ENCODE results near the gene HORMAD1. TPM values are rescaled to one million over a fixed set of nuclear protein-coding genes. Genes with fewer than 3 reads are reported as not detected.

The HORMAD1 gene
- polyA plus RNA-seq, 1 of the 3 experiments (the other 2 are of a cell fraction), result not detected

DNA sequence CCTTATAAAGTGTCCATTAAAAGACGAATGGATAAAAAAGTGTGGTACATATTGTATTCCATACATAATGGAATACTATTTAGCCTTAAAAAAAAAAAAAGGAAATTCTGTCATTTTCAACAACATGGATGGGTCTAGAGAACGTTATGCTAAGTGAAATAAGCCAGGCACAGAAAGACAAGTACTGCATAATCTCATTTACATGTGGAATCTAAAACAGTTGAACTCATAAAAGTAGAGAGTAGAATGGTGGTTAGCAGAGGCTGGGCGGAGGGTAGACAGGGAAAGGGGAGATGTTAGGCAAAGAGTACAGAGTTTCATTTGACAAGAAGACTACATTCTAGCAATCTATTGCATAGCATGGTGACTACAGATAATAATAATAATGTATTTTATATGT, 42.3 kb upstream of the HORMAD1 start:
- no peaks in the 10 kb centered on the region for H3K9me3 ChIP-seq
- no peak for DNase-seq
- no peak overlapping the region for H3K27ac ChIP-seq (ENCODE audit: low read depth in 2 of 2, low read length in 1 of 2)
- ChIA-PET POLR2A (no interaction called here), CTCF (no interaction called here)
- H3K27me3 ChIP-seq (ENCODE audit: insufficient read depth), result no peaks in the 10 kb centered on the region
- H3K9ac ChIP-seq, result no peak overlapping the region
- H3K9me2 ChIP-seq, result no peaks in the 10 kb centered on the region
- no peaks in the 10 kb centered on the region for H3K36me3 ChIP-seq (replicated peaks in 1 of 2; ENCODE audit: control insufficient read depth in 1 of 2, insufficient read depth in 2 of 2, low read length in 1 of 2)
- peaks cover 4% of the 10 kb centered on the region for H3F3A ChIP-seq (replicated peaks; ENCODE audit: insufficient read depth)
- peaks cover 0 to 5% of the 10 kb centered on the region in 2 experiments; a peak in 2 of 4 replicates for H3K4me1 ChIP-seq (ENCODE audit: control insufficient read depth in 1 of 2, insufficient read depth in 2 of 2, low read depth in 1 of 2, low read length in 1 of 2)
- no peak for TF ChIP-seq SIN3A (IDR thresholded peaks at IDR 0.05; ENCODE audit: borderline replicate concordance, low read depth, low read length)
- TF ChIP-seq ELF1 (IDR thresholded peaks at IDR 0.05), result no peak
- TF ChIP-seq FOXJ3 (CRISPR knock-in tag; IDR thresholded peaks at IDR 0.05), result no peak
- no peak for TF ChIP-seq RXRA (IDR thresholded peaks at IDR 0.05; ENCODE audit: borderline replicate concordance, low read depth)
- TF ChIP-seq TCF12 (IDR thresholded peaks at IDR 0.05), result no peak
- TF ChIP-seq, protein P1, sequence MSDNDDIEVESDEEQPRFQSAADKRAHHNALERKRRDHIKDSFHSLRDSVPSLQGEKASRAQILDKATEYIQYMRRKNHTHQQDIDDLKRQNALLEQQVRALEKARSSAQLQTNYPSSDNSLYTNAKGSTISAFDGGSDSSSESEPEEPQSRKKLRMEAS (IDR thresholded peaks at IDR 0.05; ENCODE audit: low read depth), result no peak
- no peak for TF ChIP-seq MEF2A (IDR thresholded peaks at IDR 0.05; ENCODE audit: borderline replicate concordance, low read depth)
- TF ChIP-seq, protein P2, sequence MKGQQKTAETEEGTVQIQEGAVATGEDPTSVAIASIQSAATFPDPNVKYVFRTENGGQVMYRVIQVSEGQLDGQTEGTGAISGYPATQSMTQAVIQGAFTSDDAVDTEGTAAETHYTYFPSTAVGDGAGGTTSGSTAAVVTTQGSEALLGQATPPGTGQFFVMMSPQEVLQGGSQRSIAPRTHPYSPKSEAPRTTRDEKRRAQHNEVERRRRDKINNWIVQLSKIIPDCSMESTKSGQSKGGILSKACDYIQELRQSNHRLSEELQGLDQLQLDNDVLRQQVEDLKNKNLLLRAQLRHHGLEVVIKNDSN (IDR thresholded peaks at IDR 0.05; ENCODE audit: borderline replicate concordance, low read depth), result no peak
- no peak for TF ChIP-seq YY1 (IDR thresholded peaks at IDR 0.05; ENCODE audit: low read depth)
- no peak for TF ChIP-seq EP300 (IDR thresholded peaks at IDR 0.05; ENCODE audit: borderline replicate concordance in 1 of 2, low read depth in 1 of 2, low read length in 1 of 2)
- TF ChIP-seq GABPA (IDR thresholded peaks at IDR 0.05; ENCODE audit: low read depth), result no peak
- TF ChIP-seq, protein P3, sequence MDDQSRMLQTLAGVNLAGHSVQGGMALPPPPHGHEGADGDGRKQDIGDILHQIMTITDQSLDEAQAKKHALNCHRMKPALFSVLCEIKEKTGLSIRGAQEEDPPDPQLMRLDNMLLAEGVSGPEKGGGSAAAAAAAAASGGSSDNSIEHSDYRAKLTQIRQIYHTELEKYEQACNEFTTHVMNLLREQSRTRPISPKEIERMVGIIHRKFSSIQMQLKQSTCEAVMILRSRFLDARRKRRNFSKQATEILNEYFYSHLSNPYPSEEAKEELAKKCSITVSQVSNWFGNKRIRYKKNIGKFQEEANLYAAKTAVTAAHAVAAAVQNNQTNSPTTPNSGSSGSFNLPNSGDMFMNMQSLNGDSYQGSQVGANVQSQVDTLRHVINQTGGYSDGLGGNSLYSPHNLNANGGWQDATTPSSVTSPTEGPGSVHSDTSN (IDR thresholded peaks at IDR 0.05), result no peak
- no peak for TF ChIP-seq RFX5 (IDR thresholded peaks at IDR 0.05; ENCODE audit: low read length)
- no peak for TF ChIP-seq POLR2AphosphoS5 (IDR thresholded peaks at IDR 0.05; ENCODE audit: low read depth, low read length)
- no peak for TF ChIP-seq NRF1 (IDR thresholded peaks at IDR 0.05; ENCODE audit: low read depth, low read length)
- no peak for TF ChIP-seq MXI1 (IDR thresholded peaks at IDR 0.05; ENCODE audit: low read depth, low read length)
- no peak for TF ChIP-seq EZH2phosphoT487 (IDR thresholded peaks at IDR 0.05; ENCODE audit: borderline replicate concordance, low read depth)
- TF ChIP-seq FOSL2 (IDR thresholded peaks at IDR 0.05; ENCODE audit: borderline replicate concordance, low read depth), result no peak
- no peak for TF ChIP-seq NFIC (IDR thresholded peaks at IDR 0.05; ENCODE audit: borderline replicate concordance)
- TF ChIP-seq TEAD4 (IDR thresholded peaks at IDR 0.05; ENCODE audit: borderline replicate concordance, insufficient read depth), result no peak
- no peaks in the 10 kb centered on the region for H3K79me2 ChIP-seq (ENCODE audit: insufficient read depth)
- H2AFZ ChIP-seq (ENCODE audit: low read depth), result no peak overlapping the region
- 76% methylated on average over 3 of the region's 3 CpGs for WGBS (ENCODE audit: low lambda C conversion rate)
- no peak overlapping the region for H3K4me3 ChIP-seq (ENCODE audit: low read depth in 2 of 2, low read length in 1 of 2)
- H3K4me2 ChIP-seq, result no peak overlapping the region
- H4K20me1 ChIP-seq (ENCODE audit: insufficient read depth), result no peaks in the 10 kb centered on the region

All from SK-N-SH (cell line).